ELR (cell line): ENCODE results near the gene BMAL1.

Experiments used
- DNase-seq: peaks from one replicate; pipeline ENCODE4 v3.0.0-alpha.2; 2015; ENCODE audit warnings: low read depth

Gene BMAL1

GRCh38 chr11:13317293-13318080 is 39.9 kb downstream of the BMAL1 start:
- no peak for DNase-seq

- DNase-seq, result no peak
Observed at GRCh38 chr11:13318498-13319295, 41.1 kb downstream of the BMAL1 start.

GRCh38 chr11:13320688-13321087 is 43.1 kb downstream of the BMAL1 start:
- DNase-seq, result no peak

- no peak for DNase-seq
Observed at GRCh38 chr11:13321431-13321830, 43.8 kb downstream of the BMAL1 start.

- DNase-seq, result no peak
Observed at GRCh38 chr11:13324141-13324540, 46.6 kb downstream of the BMAL1 start.

- no peak for DNase-seq
Observed at GRCh38 chr11:13324709-13325108, 47.1 kb downstream of the BMAL1 start.

GRCh38 chr11:13327421-13327820 is 49.8 kb downstream of the BMAL1 start:
- DNase-seq, result no peak

- no peak for DNase-seq
Observed at GRCh38 chr11:13328286-13328685, 50.7 kb downstream of the BMAL1 start.

GRCh38 chr11:13329670-13330356 is 52.2 kb downstream of the BMAL1 start:
- peak; percentile 67 for DNase-seq

GRCh38 chr11:13332124-13332523 is 54.5 kb downstream of the BMAL1 start:
- DNase-seq, result no peak

GRCh38 chr11:13333456-13333957 is 55.9 kb downstream of the BMAL1 start:
- DNase-seq, result no peak

- no peak for DNase-seq
Observed at GRCh38 chr11:13334034-13334786, 56.6 kb downstream of the BMAL1 start.

- DNase-seq, result peak; percentile 75
Observed at GRCh38 chr11:13335319-13335718, 57.7 kb downstream of the BMAL1 start.

- DNase-seq, result peak; percentile 47
Observed at GRCh38 chr11:13336246-13336878, 58.8 kb downstream of the BMAL1 start.

- peak; percentile 63 for DNase-seq
Observed at GRCh38 chr11:13338019-13338426, 60.4 kb downstream of the BMAL1 start.

GRCh38 chr11:13338427-13339069 is 61.0 kb downstream of the BMAL1 start:
- DNase-seq, result peak; percentile 75

- DNase-seq, result peak; percentile 91
Observed at GRCh38 chr11:13339195-13340153, 61.9 kb downstream of the BMAL1 start.

GRCh38 chr11:13341026-13341425 is 63.4 kb downstream of the BMAL1 start:
- DNase-seq, result no peak

- no peak for DNase-seq
Observed at GRCh38 chr11:13343067-13343466, 65.5 kb downstream of the BMAL1 start.
